OCI-LY7 (cell line): ENCODE data around the gene INSC. TPM values are rescaled to one million over a fixed set of nuclear protein-coding genes. Genes with fewer than 3 reads are reported as not detected.

Source experiments
- BruUV-seq: library from RNA; stranded (reverse); fragments of 400-500 nt; replicated peaks from 2 replicates; lab custom pipeline; 2021; lab: Mats Ljungman, UMichigan
- CTCF ChIA-PET: fragments of 300-600 bp; sonication (Branson Sonifier 250); formaldehyde crosslinking; loops from one replicate; lab custom pipeline; 2022; ENCODE audit warnings: antibody characterized with exemption; ENCODE audit not compliant: unreplicated experiment; lab: Charles Lee
- POLR2A ChIA-PET: fragments of 300-600 bp; sonication (Branson Sonifier 250); formaldehyde crosslinking; loops from one replicate; lab custom pipeline; 2022; ENCODE audit warnings: antibody characterized with exemption; lab: Charles Lee
- DNase-seq: peaks from one replicate; pipeline ENCODE4 v3.0.0-alpha.2; 2015; ENCODE audit warnings: low spot score
- H2AFZ ChIP-seq: fragments of 200-600 bp; sonication (generic), shearing (Covaris generic); 2 replicates; pipeline ENCODE4 v1.6.1; 2014; ENCODE audit warnings: mild to moderate bottlenecking, antibody characterized with exemption, low read length, moderate library complexity
- H3K27ac ChIP-seq: fragments of 200-600 bp; sonication (generic); 2 replicates; pipeline ENCODE4 v1.5.1; 2014; ENCODE audit warnings: mixed run types, low read depth, mild to moderate bottlenecking, moderate library complexity, low read length, inconsistent platforms; ENCODE audit not compliant: poor library complexity, severe bottlenecking
- H3K36me3 ChIP-seq: fragments of 200-600 bp; sonication (generic); 2 replicates; pipeline ENCODE4 v1.6.1; 2014; ENCODE audit warnings: mild to moderate bottlenecking, antibody characterized with exemption, low read length, moderate library complexity, mixed read lengths; ENCODE audit not compliant: insufficient read depth
- H3K4me1 ChIP-seq: fragments of 200-600 bp; sonication (generic); 2 replicates; pipeline ENCODE4 v1.5.1; 2014; ENCODE audit warnings: mild to moderate bottlenecking, low read length; ENCODE audit not compliant: insufficient read depth, poor library complexity, severe bottlenecking
- H3K4me2 ChIP-seq: fragments of 200-600 bp; sonication (generic); 2 replicates; pipeline ENCODE4 v1.6.1; 2014; ENCODE audit warnings: mild to moderate bottlenecking, low read length
- H3K4me3 ChIP-seq: fragments of 200-600 bp; sonication (generic); 2 replicates; pipeline ENCODE4 v1.5.1; 2014; ENCODE audit warnings: mild to moderate bottlenecking, low read depth, low read length; ENCODE audit not compliant: poor library complexity, severe bottlenecking
- H3K79me2 ChIP-seq: fragments of 200-600 bp; sonication (generic); 2 replicates; pipeline ENCODE4 v1.6.1; 2016; ENCODE audit warnings: low read depth, mild to moderate bottlenecking, low read length, moderate library complexity, mixed read lengths; ENCODE audit not compliant: insufficient read depth
- H3K9me2 ChIP-seq: fragments of 200-600 bp; sonication (generic); 2 replicates; pipeline ENCODE4 v1.6.1; 2016; ENCODE audit warnings: mild to moderate bottlenecking, low read length, mixed read lengths; ENCODE audit not compliant: insufficient read depth
- H3K9me3 ChIP-seq: fragments of 200-600 bp; sonication (generic); 2 replicates; pipeline ENCODE4 v1.6.1; 2014; ENCODE audit warnings: mild to moderate bottlenecking, mixed run types, low read length, mixed read lengths
- H4K20me1 ChIP-seq: fragments of 200-600 bp; sonication (generic); 2 replicates; pipeline ENCODE4 v1.6.1; 2014; ENCODE audit warnings: mild to moderate bottlenecking, antibody characterized with exemption, low read length, moderate library complexity, mixed read lengths; ENCODE audit not compliant: insufficient read depth
- EZH2phosphoT487 ChIP-seq: fragments of 200-600 bp; sonication (generic); IDR thresholded peaks from 2 replicates; pipeline ENCODE4 v1.6.1; 2018; ENCODE audit warnings: low read depth, borderline replicate concordance, mild to moderate bottlenecking, mixed run types, antibody characterized with exemption, low read length, moderate library complexity, mixed read lengths
- intact Hi-C: fragments of 100-400 bp; cut with micrococcal nuclease; formaldehyde crosslinking; loops from one replicate; pipeline ENCODE4 v1.10.0; 2022; ENCODE audit not compliant: unreplicated experiment
- total RNA-seq, 2 experiments: library from RNA; depleted of rRNA in 1 of 2; stranded (reverse); fragments of >200 nt in 1 of 2; shearing (Covaris generic) in 1 of 2; gene quantifications; 2 replicates each; pipeline ENCODE4 v1.2.3, GENCODE V29; 2014 to 2022
- TF ChIP-seq, protein P1 (sequence below): fragments of 200-600 bp; sonication (generic); conservative IDR thresholded peaks from 2 replicates; pipeline ENCODE4 v1.5.1; 2014; ENCODE audit warnings: mild to moderate bottlenecking, antibody characterized with exemption, low read length, moderate library complexity, mixed read lengths

The INSC gene
- total RNA-seq, 2 experiments from 2014 or later: not detected

DNA sequence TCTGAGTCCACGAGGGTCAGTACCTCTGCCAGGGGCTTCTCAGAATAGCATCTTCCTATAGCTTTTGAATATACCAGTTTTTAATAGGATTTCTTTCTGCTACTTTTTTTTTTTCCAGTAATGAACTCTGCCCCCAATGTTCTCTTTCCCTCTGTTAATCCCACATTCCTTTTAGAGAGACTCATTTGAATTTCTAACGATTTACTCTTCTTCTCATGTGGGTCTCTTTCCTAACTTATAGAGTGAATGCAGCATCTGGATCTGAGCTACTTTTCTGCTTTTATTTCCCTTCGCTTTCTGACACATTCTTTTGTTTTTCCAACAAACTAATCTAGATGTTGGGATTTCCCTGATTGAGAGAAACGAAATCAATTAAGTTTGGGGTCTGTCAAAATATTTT lies 71.4 kb downstream of the INSC start:
- Histone ChIP-seq H3K36me3 (no peaks in the 10 kb centered on the region), H3K79me2 (no peaks in the 10 kb centered on the region), H3K4me3 (no peak overlapping the region), H3K4me1 (no peaks in the 10 kb centered on the region), H4K20me1 (no peaks in the 10 kb centered on the region), H3K27ac (no peak overlapping the region), H3K9me2 (no peaks in the 10 kb centered on the region), H3K9me3 (no peaks in the 10 kb centered on the region), H2AFZ (no peak overlapping the region), H3K4me2 (no peak overlapping the region)
- ChIA-PET CTCF (no interaction called here), POLR2A (interaction anchor here (0.7 kb wide), 1 partner anchor 1853 kb away, joined by 3 read pairs; no protein-coding TSS in a partner anchor)
- no peak for DNase-seq
- TF ChIP-seq, protein P1, sequence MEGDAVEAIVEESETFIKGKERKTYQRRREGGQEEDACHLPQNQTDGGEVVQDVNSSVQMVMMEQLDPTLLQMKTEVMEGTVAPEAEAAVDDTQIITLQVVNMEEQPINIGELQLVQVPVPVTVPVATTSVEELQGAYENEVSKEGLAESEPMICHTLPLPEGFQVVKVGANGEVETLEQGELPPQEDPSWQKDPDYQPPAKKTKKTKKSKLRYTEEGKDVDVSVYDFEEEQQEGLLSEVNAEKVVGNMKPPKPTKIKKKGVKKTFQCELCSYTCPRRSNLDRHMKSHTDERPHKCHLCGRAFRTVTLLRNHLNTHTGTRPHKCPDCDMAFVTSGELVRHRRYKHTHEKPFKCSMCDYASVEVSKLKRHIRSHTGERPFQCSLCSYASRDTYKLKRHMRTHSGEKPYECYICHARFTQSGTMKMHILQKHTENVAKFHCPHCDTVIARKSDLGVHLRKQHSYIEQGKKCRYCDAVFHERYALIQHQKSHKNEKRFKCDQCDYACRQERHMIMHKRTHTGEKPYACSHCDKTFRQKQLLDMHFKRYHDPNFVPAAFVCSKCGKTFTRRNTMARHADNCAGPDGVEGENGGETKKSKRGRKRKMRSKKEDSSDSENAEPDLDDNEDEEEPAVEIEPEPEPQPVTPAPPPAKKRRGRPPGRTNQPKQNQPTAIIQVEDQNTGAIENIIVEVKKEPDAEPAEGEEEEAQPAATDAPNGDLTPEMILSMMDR: no peak
- no peak for TF ChIP-seq EZH2phosphoT487
- intact Hi-C loops: no loop called here
- no TSS peak for BruUV-seq

DNA sequence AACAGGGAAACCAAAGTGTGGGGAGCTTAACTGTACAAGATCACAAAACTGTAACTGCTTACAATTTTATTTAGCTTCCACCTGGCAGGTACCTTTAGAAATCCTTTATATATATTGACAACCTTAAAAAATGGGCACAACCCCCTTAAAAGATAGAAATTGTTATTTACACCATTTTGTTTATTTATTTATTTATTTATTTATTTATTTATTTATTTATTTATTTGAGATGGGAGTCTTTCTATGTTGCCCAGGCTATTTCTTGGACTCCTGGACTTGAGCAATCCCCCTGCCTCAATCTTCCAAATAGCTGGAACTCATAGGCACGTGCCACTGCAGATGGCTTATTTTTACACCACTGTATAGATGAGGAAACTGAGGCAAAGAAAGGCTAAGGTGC lies 74.5 kb downstream of the INSC start:
- H3K9me3 ChIP-seq: no peaks in the 10 kb centered on the region
- CTCF ChIA-PET: no interaction called here
- H3K9me2 ChIP-seq: no peaks in the 10 kb centered on the region
- no peak overlapping the region for H3K4me2 ChIP-seq
- no peak for DNase-seq
- H3K4me3 ChIP-seq: no peak overlapping the region
- TF ChIP-seq, protein P1: no peak
- TF ChIP-seq EZH2phosphoT487: no peak
- H2AFZ ChIP-seq: no peak overlapping the region
- POLR2A ChIA-PET: no interaction called here
- no peaks in the 10 kb centered on the region for H3K36me3 ChIP-seq
- no peaks in the 10 kb centered on the region for H4K20me1 ChIP-seq
- BruUV-seq: no TSS peak
- no peaks in the 10 kb centered on the region for H3K4me1 ChIP-seq
- intact Hi-C loops: no loop called here
- no peaks in the 10 kb centered on the region for H3K79me2 ChIP-seq
- no peak overlapping the region for H3K27ac ChIP-seq

DNA sequence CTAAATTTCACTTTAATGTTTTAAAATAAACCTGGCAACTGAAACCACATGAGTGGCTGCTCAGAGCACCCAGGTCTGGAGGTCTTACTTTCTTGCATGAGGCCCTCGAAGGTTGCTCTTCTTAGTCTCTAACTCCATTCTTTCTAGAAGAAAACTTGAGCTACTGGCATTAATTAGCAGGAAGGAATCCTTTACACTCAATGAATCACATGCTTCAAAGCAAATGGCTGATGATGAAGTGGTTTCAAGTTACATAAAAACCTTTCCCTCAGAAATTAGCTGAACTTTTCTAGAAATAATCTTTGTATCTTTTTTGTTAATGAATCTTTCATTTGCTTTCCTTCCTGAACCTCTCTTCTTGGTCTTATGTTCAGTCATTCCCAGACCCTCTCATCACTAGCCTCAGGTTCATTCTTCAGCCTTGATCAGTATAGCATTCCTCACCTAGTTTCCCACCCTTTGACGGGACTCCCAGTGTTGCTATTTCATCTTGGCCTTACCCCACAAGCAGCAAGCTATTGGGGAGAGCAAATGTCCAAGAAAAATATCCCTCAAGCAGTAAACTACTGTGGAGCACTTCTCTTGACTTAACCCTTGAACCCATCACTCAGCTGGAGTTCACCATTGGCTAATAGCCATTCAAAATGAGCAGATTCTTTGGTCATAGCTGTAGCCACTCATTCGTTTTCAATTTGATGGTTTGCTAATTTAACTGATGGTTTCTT lies 75.1 kb downstream of the INSC start:
- H4K20me1 ChIP-seq: no peaks in the 10 kb centered on the region
- H3K79me2 ChIP-seq: no peaks in the 10 kb centered on the region
- no peak for DNase-seq
- CTCF ChIA-PET: no interaction called here
- no peaks in the 10 kb centered on the region for H3K4me1 ChIP-seq
- TF ChIP-seq, protein P1: no peak
- TF ChIP-seq EZH2phosphoT487: no peak
- no TSS peak for BruUV-seq
- no peaks in the 10 kb centered on the region for H3K9me3 ChIP-seq
- no peak overlapping the region for H2AFZ ChIP-seq
- H3K4me2 ChIP-seq: no peak overlapping the region
- H3K36me3 ChIP-seq: no peaks in the 10 kb centered on the region
- intact Hi-C loops: no loop called here
- H3K9me2 ChIP-seq: no peaks in the 10 kb centered on the region
- POLR2A ChIA-PET: interaction anchor here (0.6 to 1.2 kb wide), 3 partner anchors 28 to 1378 kb away, joined by 3 to 10 read pairs (median 5); no protein-coding TSS in a partner anchor
- H3K27ac ChIP-seq: no peak overlapping the region
- H3K4me3 ChIP-seq: no peak overlapping the region
